Measurements from ENCODE around the gene COTL1.

Gene COTL1

DNA sequence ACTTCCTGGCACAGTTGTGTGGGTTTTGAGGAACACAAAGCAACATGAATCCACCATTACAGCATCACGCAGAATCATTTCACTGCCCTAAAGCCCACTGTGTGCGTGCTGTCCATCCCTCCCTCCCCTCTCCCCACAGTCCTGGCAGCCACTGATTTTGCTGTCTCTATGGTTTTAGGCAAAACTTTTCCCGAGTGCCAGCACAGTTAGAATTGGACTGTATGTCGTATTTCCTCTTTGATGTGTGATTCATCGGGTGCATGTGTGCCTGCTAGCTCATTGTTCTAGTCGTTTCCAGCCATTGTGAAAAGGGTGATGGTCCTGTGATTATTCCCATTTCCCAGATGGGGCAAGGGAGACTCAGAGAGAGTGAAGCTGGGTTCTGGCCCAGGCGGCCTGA, 43.1 kb upstream of the COTL1 start:
- Histone ChIP-seq H3K9me2 (replicated peaks; ENCODE audit: insufficient read depth, low read length) (no peaks in the 10 kb centered on the region), H3K4me2 (ENCODE audit: low read depth, low read length, poor library complexity, severe bottlenecking) (no peak overlapping the region), H3K79me2 (ENCODE audit: insufficient read depth, low read length) (no peaks in the 10 kb centered on the region), H3K36me3 (ENCODE audit: low read length) (no peaks in the 10 kb centered on the region), H3K4me3 (ENCODE audit: insufficient read depth, low read length, poor library complexity, severe bottlenecking) (no peak overlapping the region), H3K9me3 (ENCODE audit: insufficient read depth, low read length) (no peaks in the 10 kb centered on the region), H3K9ac (ENCODE audit: low read length) (no peak overlapping the region), H3F3A (ENCODE audit: insufficient read depth) (no peaks in the 10 kb centered on the region), H3K27me3 (ENCODE audit: low read length) (no peaks in the 10 kb centered on the region), H4K20me1 (ENCODE audit: low read depth, low read length) (no peaks in the 10 kb centered on the region), H3K27ac (ENCODE audit: low read depth, low read length) (no peak overlapping the region), H2AFZ (ENCODE audit: low read depth, low read length, severe bottlenecking) (no peak overlapping the region)
- TF ChIP-seq EZH2phosphoT487 (conservative IDR thresholded peaks at IDR 0.05; ENCODE audit: low read length), result no peak
- TF ChIP-seq, protein P1, sequence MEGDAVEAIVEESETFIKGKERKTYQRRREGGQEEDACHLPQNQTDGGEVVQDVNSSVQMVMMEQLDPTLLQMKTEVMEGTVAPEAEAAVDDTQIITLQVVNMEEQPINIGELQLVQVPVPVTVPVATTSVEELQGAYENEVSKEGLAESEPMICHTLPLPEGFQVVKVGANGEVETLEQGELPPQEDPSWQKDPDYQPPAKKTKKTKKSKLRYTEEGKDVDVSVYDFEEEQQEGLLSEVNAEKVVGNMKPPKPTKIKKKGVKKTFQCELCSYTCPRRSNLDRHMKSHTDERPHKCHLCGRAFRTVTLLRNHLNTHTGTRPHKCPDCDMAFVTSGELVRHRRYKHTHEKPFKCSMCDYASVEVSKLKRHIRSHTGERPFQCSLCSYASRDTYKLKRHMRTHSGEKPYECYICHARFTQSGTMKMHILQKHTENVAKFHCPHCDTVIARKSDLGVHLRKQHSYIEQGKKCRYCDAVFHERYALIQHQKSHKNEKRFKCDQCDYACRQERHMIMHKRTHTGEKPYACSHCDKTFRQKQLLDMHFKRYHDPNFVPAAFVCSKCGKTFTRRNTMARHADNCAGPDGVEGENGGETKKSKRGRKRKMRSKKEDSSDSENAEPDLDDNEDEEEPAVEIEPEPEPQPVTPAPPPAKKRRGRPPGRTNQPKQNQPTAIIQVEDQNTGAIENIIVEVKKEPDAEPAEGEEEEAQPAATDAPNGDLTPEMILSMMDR (IDR thresholded peaks at IDR 0.05; ENCODE audit: insufficient read depth, low read length, poor library complexity, severe bottlenecking), result no peak

DNA sequence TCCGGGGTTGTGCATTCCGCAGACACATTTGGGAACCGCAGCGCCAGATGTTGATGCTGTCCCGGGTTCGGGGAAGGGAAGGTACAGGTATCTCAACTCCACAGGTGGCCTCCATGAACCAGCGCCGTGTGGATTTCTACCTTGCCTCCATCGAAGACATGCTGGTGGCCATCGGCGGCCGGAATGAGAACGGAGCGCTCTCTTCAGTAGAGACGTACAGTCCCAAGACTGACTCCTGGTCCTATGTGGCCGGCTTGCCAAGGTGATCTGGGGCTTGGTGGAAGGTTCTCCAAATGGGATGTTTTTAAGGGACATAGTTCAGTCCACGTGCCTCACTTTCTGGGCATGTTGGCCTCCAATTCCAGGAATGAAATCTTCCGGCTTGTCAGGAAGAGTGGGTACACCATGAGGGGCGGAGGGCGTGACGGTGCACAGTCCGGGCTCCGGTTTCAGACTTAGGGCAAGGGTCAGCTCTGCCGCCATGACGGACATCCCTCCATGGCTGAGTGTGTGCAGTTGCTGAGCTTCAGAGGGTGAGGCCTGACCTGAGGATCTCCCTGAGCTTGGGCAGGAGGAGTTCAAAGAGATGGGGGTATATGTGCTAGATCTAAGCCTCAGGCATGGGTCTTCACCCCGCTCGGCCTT, 41.9 kb upstream of the COTL1 start:
- no peaks in the 10 kb centered on the region for H3K9me3 ChIP-seq (ENCODE audit: insufficient read depth, low read length)
- H3K36me3 ChIP-seq (ENCODE audit: low read length), result no peaks in the 10 kb centered on the region

DNA sequence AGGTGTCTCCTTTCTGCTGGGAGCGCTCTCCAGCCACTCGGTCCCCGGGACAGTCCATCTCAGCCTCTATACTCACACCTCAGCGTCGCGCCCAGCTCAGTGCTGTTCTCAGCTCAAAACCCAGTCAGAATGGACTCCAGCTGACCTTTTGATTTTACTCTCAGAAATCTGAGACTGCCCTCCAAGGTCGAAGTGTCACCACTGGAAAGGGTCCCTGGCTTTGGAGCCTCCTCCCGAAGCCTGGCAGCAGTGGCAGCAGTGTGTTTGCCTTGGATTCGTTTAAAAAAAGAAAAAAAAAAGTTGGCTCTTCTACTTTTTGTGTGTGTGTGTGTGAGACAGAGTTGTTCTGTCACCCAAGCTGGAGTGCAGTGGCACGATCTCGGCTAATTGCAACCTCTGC, 40.8 kb upstream of the COTL1 start:
- Histone ChIP-seq H3K27me3 (ENCODE audit: low read length) (no peaks in the 10 kb centered on the region), H3K9me3 (ENCODE audit: insufficient read depth, low read length) (no peaks in the 10 kb centered on the region), H3K9me2 (replicated peaks; ENCODE audit: insufficient read depth, low read length) (no peaks in the 10 kb centered on the region), H3K4me3 (ENCODE audit: insufficient read depth, low read length, poor library complexity, severe bottlenecking) (no peak overlapping the region), H3K27ac (ENCODE audit: low read depth, low read length) (no peak overlapping the region), H3K4me2 (ENCODE audit: low read depth, low read length, poor library complexity, severe bottlenecking) (no peak overlapping the region), H3K36me3 (ENCODE audit: low read length) (no peaks in the 10 kb centered on the region), H3K9ac (ENCODE audit: low read length) (no peak overlapping the region), H2AFZ (ENCODE audit: low read depth, low read length, severe bottlenecking) (no peak overlapping the region), H3F3A (ENCODE audit: insufficient read depth) (no peaks in the 10 kb centered on the region), H4K20me1 (ENCODE audit: low read depth, low read length) (no peaks in the 10 kb centered on the region), H3K79me2 (ENCODE audit: insufficient read depth, low read length) (no peaks in the 10 kb centered on the region)
- TF ChIP-seq EZH2phosphoT487 (conservative IDR thresholded peaks at IDR 0.05; ENCODE audit: low read length), result no peak
- TF ChIP-seq, protein P1 (IDR thresholded peaks at IDR 0.05; ENCODE audit: insufficient read depth, low read length, poor library complexity, severe bottlenecking), result no peak

More for the DNA sequence above, 41.9 kb upstream of the COTL1 start:
- Histone ChIP-seq H3K4me2 (ENCODE audit: low read depth, low read length, poor library complexity, severe bottlenecking) (no peak overlapping the region), H3K79me2 (ENCODE audit: insufficient read depth, low read length) (no peaks in the 10 kb centered on the region), H3K9me2 (replicated peaks; ENCODE audit: insufficient read depth, low read length) (no peaks in the 10 kb centered on the region), H4K20me1 (ENCODE audit: low read depth, low read length) (no peaks in the 10 kb centered on the region), H3K27ac (ENCODE audit: low read depth, low read length) (no peak overlapping the region), H3K9ac (ENCODE audit: low read length) (no peak overlapping the region), H2AFZ (ENCODE audit: low read depth, low read length, severe bottlenecking) (no peak overlapping the region), H3F3A (ENCODE audit: insufficient read depth) (no peaks in the 10 kb centered on the region), H3K4me3 (ENCODE audit: insufficient read depth, low read length, poor library complexity, severe bottlenecking) (no peak overlapping the region), H3K27me3 (ENCODE audit: low read length) (no peaks in the 10 kb centered on the region)
- TF ChIP-seq, protein P1 (IDR thresholded peaks at IDR 0.05; ENCODE audit: insufficient read depth, low read length, poor library complexity, severe bottlenecking), result no peak
- no peak for TF ChIP-seq EZH2phosphoT487 (conservative IDR thresholded peaks at IDR 0.05; ENCODE audit: low read length)
